Mesothelial cell of epicardium (in vitro differentiated cells): Measurements from ENCODE around the gene DDX41. TPM values are rescaled to one million over a fixed set of nuclear protein-coding genes. Genes with fewer than 3 reads are reported as not detected.

ENCODE experiments used
- DNase-seq, 2 experiments: peaks; one replicate each; pipeline ENCODE4 v3.0.0; 2021; ENCODE audit warnings: low spot score in 2 of 2; ENCODE audit not compliant: unreplicated experiment in 2 of 2
- H3K27ac Mint-ChIP-seq: 2 replicates; pipeline ENCODE4 v1.8.0; 2021; ENCODE audit warnings: mixed read lengths
- H3K27me3 Mint-ChIP-seq: 2 replicates; pipeline ENCODE4 v1.8.0; 2021; ENCODE audit warnings: low read depth, mixed read lengths
- H3K36me3 Mint-ChIP-seq: 2 replicates; pipeline ENCODE4 v1.8.0; 2021; ENCODE audit warnings: mixed read lengths
- H3K4me1 Mint-ChIP-seq: 2 replicates; pipeline ENCODE4 v1.8.0; 2021; ENCODE audit warnings: mixed read lengths
- H3K4me3 Mint-ChIP-seq: 2 replicates; pipeline ENCODE4 v1.8.0; 2021; ENCODE audit warnings: mild to moderate bottlenecking, moderate library complexity, mixed read lengths
- H3K9me3 Mint-ChIP-seq: 2 replicates; pipeline ENCODE4 v1.8.0; 2021; ENCODE audit warnings: mixed read lengths
- CTCF ChIP-seq: fragments of 200-600 bp; sonication (generic); IDR thresholded peaks from one replicate; pipeline ENCODE4 v1.5.0; 2021; ENCODE audit warnings: antibody characterized with exemption; ENCODE audit not compliant: unreplicated experiment
- total RNA-seq: library from RNA; stranded (reverse); gene quantifications from 3 replicates; pipeline ENCODE4 v1.2.1, GENCODE V29; 2021

The DDX41 gene
- total RNA-seq, 1 donor from 2014 or later, result 91.2 TPM

- no peak for DNase-seq
- H3K4me3 Mint-ChIP-seq, result peak overlapping the region; percentile 87
- H3K4me1 Mint-ChIP-seq, result peaks cover 22% of the 10 kb centered on the region
- H3K27me3 Mint-ChIP-seq, result no peaks in the 10 kb centered on the region
- H3K27ac Mint-ChIP-seq, result no peak overlapping the region
- H3K9me3 Mint-ChIP-seq, result no peaks in the 10 kb centered on the region
- no peak for TF ChIP-seq CTCF
- H3K36me3 Mint-ChIP-seq, result peaks cover 12% of the 10 kb centered on the region
Measured at GRCh38 chr5:177514541-177514940, 2.2 kb downstream of the DDX41 start.

- no peaks in the 10 kb centered on the region for H3K27me3 Mint-ChIP-seq
- H3K27ac Mint-ChIP-seq, result no peak overlapping the region
- TF ChIP-seq CTCF, result no peak
- no peaks in the 10 kb centered on the region for H3K9me3 Mint-ChIP-seq
- H3K4me3 Mint-ChIP-seq, result no peak overlapping the region
- peaks cover 22% of the 10 kb centered on the region for H3K4me1 Mint-ChIP-seq
- DNase-seq, result no peak
- H3K36me3 Mint-ChIP-seq, result peaks cover 11% of the 10 kb centered on the region
Measured at GRCh38 chr5:177513500-177513899, 3.3 kb downstream of the DDX41 start.

- no peak for DNase-seq
- no peaks in the 10 kb centered on the region for H3K9me3 Mint-ChIP-seq
- no peaks in the 10 kb centered on the region for H3K27me3 Mint-ChIP-seq
- TF ChIP-seq CTCF, result no peak
- H3K4me3 Mint-ChIP-seq, result no peak overlapping the region
- no peak overlapping the region for H3K27ac Mint-ChIP-seq
- peaks cover 22% of the 10 kb centered on the region for H3K4me1 Mint-ChIP-seq
- H3K36me3 Mint-ChIP-seq, result peaks cover 12% of the 10 kb centered on the region
Measured at GRCh38 chr5:177512736-177513380, 3.9 kb downstream of the DDX41 start.

GRCh38 chr5:177511796-177512675 is 4.7 kb downstream of the DDX41 start:
- Mint-ChIP-seq H3K36me3 (peaks cover 16% of the 10 kb centered on the region), H3K4me3 (no peak overlapping the region), H3K9me3 (no peaks in the 10 kb centered on the region), H3K4me1 (peaks cover 18% of the 10 kb centered on the region), H3K27me3 (no peaks in the 10 kb centered on the region), H3K27ac (no peak overlapping the region)
- no peak for DNase-seq
- TF ChIP-seq CTCF, result no peak

DNA sequence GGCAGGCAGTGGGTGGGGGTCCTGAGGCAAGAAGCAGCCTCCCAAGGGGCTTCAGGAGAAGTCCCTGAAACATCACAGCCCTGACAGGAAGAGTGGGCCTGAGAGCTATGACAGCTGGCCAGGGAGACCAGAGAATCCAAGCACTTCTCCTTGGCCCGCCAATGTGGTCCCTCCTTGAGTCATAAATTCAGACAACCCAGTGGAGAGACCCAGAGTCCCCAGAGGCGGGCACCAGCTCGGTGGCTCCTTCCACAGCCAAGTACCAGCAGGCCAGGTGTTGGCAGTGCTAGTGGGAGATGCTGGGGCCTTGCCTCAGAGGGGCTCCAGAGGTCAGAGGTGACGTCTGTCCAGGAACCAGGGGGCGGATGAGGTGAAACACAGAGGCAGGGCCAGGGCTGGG is 5.6 kb downstream of the DDX41 start:
- no peak overlapping the region for H3K27ac Mint-ChIP-seq
- H3K4me3 Mint-ChIP-seq, result no peak overlapping the region
- H3K27me3 Mint-ChIP-seq, result no peaks in the 10 kb centered on the region
- peaks cover 11% of the 10 kb centered on the region for H3K4me1 Mint-ChIP-seq
- H3K9me3 Mint-ChIP-seq, result no peaks in the 10 kb centered on the region
- TF ChIP-seq CTCF, result no peak
- DNase-seq, result no peak
- peaks cover 17% of the 10 kb centered on the region for H3K36me3 Mint-ChIP-seq
